HG03575 (cell line): Measurements from ENCODE around the gene DDHD1.
"Not testable (repeated sequence)": the region's sequence is repeated elsewhere in the genome, so short reads cannot be mapped to it uniquely, and the experiment has no call there.

ENCODE experiments used
- ATAC-seq: cut with Tn5 transposase; IDR thresholded peaks from one replicate; pipeline ENCODE4 v1.9.1; 2021; ENCODE audit not compliant: unreplicated experiment, insufficient number of reproducible peaks, low FRiP score; ENCODE audit errors: extremely low read depth

Gene DDHD1

DNA sequence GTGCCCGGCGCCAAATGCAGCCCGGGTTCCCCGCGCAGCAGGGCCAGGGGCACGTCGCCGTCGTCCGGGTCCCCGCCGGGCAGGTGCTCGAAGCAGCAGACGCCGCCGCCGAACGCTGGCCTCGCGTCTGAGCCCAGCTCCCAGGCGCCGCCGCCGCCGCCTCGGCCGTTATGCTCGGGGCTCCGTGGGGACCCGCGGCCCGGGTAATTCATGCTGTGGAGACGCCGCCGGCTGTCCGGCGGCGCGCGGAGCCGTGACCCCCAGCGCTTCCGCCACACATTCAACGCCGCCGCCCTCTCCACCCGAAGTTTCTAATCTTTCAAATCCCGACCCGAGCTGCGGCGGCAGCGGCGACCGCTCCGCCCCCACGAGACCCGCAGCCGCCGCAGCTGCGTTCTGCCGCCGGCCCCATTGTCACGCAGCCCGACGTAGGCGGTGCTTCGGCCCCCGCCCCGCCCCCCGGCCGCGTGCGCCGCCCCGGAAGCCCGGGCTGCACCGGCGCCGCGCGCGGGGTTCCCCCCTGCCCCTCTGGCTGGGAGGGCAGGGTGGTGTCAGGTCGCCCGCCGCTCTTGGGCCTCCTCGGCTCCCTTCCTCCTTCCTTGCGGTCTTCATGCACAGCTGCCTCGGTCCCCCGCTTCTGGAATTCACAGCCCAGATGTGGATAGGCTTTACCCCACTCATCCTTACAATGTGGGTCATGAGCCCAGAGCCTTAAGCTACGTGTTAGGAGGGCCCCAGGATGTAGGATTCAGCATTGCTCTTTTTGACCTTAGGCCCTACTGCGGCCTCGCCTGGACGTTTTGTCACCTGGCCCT lies at the start of gene DDHD1:
DDHD1 (minus strand) TSS at position 437 of the 815 bp plus-strand sequence; CDS start at position 212, 225 bp downstream.
- ATAC-seq, result no peak

DNA sequence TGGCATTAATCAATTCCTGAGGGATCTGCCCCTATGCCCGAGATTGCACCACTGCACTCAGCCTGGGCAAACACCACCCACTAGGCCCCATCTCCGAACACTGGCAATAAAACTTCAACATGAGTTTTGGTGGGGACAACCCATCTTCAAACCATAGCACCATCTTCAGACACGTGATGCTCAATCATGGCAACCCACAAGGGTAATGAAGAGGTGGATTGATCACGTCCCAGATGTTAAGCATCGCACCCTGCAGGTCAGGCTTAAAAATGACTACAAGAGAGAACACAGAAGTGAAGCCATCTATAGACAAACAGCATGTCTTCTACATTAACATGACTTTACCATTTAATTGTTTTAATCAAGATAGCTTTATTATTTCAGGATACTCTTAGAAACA lies 42.8 kb upstream of the DDHD1 start:
- ATAC-seq, result no peak

DNA sequence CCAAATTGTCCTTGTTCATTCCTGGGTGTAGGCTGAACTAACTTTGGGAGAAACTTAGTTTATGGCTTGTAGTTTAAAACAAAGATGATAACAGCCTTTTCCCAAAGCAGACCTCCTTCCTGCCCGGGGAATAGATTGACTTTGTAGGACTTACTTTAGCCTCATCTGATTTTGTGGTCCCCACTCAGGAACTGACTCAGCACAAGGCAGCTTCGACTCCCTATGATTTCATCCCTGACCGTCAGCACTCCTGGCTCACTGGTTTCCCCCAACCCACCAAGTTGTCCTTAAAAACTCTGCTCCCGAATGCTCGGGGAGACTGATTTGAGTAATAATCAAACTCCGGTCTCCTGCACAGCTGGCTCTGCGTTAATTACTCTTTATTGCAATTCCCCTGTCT lies 40.1 kb upstream of the DDHD1 start:
- no peak for ATAC-seq

DNA sequence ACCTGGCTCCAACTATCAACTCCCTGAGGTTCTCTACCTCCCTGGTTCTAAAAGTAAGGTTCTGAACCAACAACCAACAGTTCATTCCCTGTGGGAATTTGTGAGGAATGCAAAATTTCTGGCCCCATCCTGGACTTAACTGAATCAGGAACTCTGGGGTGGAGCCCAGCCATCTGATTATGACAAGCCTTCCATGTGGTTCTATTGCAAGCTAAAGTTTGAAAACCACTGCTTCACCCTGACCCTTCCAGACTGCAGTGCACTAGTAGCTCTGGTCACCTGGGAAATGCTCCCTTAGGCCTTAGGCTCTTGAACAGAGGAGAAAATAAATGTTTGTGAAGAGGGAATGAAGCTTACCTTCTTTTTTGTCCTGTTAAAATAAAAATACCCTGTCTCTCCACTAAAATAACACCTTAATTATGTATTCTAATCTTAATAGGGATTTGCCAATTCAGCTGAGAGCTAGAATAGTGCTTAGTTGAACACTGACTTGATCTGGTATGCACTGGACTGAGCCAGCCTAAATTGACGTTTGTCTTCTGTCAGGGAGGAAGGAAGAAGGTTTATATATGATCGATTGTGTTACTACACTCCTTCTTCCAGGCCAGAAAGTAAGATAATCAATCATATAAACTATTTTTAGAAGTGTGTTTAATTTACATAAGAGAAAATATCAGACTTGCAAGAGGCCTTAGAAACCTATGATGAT lies 39.1 kb upstream of the DDHD1 start:
- no peak for ATAC-seq

DNA sequence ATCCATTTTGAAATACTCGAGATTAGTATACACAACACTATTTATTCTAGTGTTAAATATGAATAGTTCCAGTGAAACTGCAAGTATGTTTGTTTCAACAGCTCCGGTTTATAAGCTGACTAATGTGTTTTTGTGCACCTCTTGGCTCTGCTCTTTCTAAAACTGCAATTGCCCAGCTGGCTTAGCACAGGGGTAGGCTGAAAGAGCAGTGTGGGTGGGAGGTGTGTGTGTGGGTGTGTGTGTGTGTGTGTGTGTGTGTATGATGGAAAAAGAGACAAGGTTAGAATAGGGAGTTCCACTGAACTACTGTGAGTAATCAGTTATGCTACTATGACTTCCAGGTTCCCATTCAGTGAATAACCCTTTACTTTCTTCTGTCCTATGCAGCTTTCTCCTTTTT lies 37.8 kb upstream of the DDHD1 start:
- no peak for ATAC-seq

DNA sequence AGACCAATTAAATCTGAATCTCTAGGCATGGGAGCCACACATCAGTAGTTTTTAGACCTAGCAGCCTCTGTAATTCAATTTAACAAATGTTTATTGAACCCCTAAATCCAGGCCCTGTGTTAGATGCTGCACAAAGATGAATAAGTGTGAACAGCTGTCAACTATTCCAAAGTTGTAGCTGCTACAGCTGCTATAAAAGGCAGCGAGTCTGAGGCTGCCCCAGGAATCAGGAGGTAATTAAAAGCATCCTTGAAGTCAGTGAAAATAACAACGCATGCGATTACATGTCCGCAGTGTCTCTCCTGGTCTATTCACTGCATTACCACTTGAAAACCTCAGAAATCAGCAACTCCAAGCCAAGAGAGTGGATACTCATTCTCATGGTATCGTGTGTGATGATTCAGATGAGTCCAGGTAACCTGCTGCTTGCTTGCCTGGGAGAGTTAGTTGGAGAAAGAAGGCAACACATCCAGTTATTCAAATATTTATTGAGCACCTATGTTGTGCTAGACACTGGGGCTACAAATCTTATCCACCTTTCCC lies 34.9 kb upstream of the DDHD1 start:
- no peak for ATAC-seq

DNA sequence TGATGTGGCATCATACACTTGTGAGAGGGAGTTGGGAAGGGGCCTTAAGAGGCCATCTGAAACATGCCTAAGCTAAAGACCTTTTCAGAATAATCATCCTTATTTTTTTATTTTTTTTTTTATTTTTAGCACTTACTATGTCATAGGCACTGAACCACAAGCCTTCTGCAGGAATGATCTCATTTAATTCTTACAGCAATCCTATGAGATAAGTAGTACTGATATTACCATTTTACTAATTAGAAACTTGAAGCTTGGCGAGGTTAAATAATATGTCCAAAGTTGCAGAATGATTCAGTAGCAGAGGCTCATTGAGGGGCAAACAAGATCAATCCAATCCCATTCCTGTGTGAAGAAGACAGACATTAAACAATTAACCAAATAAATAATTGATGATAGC lies 33.4 kb upstream of the DDHD1 start:
- ATAC-seq, result no peak

DNA sequence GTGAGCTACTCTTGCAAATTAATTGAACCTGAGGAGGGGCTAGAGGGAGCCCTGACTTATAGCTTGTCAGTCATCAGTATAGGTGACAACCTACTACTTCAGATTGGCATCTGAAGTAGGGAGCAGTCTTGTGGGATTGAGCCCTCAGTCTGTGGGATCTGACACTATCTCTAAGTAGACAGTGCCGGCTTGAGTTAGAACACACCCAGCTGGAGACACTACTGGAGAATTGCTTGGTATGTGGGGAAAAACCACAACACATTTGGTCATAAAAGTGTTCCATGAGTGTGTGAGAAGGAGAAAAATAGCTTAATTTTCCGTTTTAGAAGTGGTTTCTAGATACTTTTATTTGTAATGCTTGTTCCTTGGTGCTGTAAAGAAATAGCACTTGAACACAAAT lies 30.5 kb upstream of the DDHD1 start:
- ATAC-seq, result no peak

DNA sequence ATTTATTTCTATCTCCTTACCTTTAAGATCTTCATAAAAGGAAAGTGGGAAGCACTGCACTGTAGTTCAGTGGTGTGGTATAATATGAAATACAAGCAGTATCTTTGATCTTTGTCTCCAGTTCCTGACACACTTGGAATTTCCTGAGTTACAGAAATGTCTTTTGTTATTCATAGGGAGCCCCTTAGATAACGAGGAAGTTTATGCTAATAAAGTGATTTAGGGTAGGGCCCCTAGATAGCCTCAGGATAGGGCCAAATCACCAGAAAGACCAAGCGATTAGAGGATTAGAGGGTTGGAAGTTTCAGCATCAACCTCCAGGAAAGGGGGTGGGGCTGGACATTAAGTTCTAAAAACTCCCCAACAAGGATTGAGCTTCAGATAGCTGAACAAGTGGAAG lies 29.9 kb upstream of the DDHD1 start:
- ATAC-seq, result no peak

DNA sequence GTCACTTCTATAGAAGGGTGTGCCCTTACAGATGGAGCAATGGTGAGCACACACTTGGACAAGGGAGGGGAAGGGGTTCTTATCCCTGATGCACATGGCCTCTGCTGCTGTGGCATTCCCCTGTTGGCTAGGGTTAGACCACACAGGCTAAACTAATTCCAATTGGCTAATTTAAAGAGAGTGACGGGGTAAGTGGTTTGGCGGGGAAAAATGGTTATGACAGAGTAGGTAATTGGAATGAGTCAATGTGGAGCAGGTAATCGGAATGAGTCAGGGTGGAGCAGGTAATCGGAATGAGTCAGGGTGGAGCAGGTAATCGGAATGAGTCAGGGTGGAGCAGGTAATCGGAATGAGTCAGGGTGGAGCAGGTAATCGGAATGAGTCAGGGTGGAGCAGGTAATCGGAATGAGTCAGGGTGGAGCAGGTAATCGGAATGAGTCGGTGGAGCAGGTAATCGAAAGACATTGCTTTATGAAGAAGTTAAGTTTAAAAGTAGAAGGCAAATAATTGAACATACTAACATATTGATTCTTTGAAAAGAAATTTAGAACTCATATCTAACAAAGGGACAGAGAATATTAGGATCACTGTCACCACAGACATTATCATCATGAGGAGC lies 28.4 kb upstream of the DDHD1 start:
- not testable (repeated sequence) for ATAC-seq

DNA sequence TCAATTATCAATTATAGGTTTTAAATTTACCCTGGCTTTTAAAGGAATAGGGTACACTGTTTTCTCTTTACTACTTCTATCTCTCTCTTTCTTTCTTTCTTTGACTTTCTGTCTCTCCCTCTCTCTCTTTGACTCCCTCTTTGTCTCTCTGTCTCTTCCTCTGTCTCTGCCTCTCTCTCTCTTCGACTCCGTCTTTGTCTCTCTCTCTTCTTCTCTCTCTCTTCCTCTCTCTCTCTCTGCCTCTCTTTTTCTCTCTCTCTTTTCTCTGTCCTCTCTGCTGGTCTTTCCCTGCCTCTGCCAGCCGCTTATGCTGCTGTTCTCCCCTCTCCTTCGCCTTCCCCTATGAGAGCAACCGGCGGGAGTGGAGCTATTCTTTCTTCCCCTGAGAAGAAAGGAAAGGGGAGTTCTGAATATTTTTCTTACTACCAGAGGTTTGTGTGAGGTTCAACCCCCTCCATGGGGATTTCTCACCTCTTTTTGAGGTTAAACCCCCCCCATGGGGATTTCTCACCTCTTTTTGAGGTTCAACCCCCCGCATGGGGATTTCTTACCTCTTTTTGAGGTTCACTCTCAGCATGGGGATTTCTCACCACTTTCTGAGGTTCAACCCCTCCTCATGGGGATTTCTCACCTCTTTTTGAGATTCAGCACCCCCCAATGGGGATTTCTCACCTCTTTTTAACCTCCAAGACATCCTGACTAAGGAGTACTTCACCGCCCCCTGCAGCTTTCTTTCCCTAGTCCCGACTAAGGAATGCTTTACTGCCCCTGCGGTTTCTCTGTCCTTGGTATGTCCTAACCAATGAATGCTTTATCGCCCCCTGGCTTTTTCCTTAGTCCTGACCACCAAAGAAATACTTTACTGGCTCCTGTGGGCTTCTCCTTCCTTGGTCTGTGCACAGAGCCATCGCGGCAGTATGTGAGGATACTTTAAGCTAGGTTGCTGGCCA lies 27.4 kb upstream of the DDHD1 start:
- no peak for ATAC-seq

DNA sequence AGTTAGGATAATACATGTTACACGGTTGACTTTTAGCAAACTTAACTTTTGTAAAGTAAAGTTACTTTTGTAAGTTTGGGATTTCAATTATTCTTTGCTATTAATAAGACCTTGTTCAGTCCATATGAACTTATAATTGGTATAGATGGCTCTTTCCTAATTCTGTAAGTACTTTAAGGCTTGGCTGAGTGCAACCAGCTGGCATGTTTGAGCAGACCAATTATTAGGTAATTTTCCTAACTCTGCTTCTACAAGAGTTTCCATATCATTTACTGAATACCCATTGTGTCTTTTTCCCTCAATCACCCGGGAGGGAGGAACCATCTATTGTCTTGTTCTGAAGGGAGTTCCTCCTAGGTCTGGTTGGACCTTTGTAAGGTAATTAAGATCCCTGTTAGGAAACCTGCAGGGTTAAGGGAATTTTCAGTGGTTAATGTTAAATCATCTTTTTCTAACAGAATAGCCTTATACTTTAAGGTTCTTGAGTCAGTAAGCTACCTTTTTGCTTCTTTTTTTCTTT lies 26.4 kb upstream of the DDHD1 start:
- not testable (repeated sequence) for ATAC-seq

DNA sequence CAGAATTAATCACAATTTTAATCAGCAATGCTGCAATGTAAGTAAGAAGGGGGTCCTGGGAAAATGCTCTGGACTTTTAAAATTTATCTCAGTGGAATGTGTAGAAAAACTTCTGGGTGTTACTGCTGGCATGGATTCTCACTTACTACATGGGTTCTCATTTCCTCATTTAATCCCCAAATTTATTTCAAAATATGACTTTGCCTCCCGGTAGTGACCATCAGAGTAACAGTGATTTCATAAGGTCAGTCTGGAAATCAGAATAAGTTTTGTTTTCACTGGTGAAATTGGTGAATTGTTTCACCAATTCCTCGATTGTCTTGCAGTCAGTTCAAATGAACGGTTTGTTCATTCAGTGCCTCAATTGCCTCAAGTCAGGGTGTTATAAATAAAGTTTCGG lies 22.3 kb upstream of the DDHD1 start:
- ATAC-seq, result no peak

DNA sequence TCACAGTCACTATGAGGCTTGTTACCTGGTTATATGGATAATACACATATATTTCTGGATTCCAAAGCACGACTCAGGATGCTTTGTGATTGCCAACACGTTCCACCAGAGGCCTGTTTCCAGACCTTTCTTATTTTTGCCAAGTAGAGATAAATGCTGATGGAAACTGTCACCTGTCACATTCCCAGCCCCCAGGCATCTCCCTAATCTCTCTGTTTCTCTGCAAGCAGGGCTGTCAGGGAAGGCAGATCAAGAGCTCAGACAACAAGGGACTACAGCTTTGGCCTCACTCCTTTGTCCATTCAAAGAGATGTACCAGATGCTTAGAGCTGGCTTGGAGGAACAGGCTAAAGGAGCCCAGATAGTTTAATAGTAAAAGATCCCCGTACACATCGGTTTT lies 21.8 kb upstream of the DDHD1 start:
- no peak for ATAC-seq

DNA sequence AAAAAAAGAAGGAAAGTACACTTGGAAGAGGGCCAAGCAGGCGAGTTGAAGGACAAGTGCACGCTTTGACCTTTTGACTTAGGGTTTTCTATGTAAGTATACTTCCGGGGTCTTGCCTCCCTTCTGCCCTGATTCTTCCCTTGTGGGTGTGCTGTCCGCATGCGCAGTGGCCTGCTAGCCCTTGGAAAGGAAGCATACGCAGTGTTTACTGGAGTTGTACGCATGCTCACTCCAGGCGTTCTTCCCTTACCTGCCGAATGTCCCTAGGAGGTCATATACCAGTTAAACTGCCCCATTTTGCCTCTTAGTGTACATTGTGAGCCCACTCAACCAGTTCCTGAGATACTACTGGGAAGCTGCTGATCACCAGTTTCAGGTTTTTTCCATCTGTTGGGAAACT lies 15.7 kb upstream of the DDHD1 start:
- no peak for ATAC-seq

DNA sequence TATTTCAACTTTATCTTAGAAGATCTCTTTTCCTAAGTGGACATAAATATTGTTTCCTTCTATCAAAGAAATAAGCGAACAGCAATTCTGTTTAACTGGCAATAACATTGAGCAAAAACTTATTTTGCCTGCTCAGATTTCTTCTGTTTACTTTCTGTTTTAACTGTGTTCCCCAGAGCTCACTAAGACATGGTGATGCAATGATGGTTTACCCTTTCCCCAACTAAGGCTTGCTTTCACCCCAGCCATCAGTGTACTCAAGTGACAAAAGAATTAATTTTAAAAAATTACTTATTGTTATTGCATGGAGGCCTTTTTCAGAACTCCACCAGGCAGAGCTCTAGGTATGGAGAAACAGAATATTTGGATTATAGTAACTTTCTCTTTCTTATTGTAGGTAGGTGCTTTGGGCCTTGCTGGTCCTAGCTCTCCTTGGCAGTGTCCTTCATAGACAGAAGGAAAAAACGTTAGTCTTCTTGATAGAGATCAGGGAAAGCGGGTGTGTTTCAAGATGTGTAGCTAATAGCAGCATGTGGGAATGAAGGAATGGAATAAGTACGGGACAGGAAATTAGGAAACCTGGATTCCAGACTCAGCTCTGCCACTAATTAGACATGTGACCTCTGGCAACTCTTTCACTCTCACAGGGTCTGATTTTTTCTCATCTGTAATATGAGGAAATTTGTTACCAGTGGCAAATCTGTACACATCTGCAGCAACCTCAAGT lies 14.6 kb upstream of the DDHD1 start:
- no peak for ATAC-seq

DNA sequence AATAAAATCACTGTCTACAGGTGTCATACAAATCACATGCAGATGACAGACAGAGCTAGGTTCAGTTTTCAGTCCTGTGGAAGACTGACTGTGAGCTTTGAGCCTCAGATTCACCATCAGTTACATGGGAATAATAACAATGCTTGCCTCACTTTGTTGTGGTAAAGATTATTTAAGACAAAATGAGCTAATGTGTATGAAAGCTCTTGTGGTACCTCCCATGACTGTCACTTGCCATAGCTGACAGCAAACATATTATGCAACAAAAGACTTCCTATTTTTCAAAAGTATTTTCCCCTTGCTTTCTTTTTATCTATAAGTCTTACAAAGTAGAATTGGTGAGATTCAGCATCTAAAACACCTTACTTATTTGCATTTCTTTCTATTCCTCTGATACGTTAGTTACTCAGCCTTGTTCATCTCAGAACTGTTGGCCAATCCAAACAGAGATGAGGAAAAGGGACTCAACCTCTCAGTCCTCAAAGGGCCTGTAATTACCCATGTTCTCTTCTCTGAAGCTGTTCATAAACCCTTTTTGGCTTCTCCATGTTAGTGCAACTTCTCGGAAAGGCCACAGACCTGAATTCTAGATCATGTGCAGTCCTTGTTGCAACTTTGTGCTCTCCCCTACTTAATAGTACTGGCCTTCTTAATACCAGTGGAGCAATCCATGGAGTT lies 8.8 kb upstream of the DDHD1 start:
- no peak for ATAC-seq
